MM.1S (cell line): ENCODE measurements around the gene AGAP1.

Experiments used
- DNase-seq: peaks from one replicate; pipeline ENCODE4 v3.0.0-alpha.2; 2015
- H2AFZ ChIP-seq: fragments of 300-600 bp; sonication (generic); 2 replicates; pipeline ENCODE4 v1.6.0; 2016; ENCODE audit warnings: antibody characterized with exemption, low read length
- H3F3A ChIP-seq: fragments of 300-600 bp; sonication (generic); 2 replicates; pipeline ENCODE4 v1.6.1; 2016; ENCODE audit warnings: mild to moderate bottlenecking, antibody characterized with exemption, low read length, moderate library complexity, mixed read lengths; ENCODE audit not compliant: insufficient read depth
- H3K27ac ChIP-seq: fragments of 300-600 bp; sonication (generic); 2 replicates; pipeline ENCODE4 v1.5.1; 2016; ENCODE audit warnings: mild to moderate bottlenecking, low read length
- H3K27me3 ChIP-seq: fragments of 300-600 bp; sonication (generic); replicated peaks from 2 replicates; pipeline ENCODE4 v1.6.0; 2016; ENCODE audit warnings: low read length; ENCODE audit not compliant: insufficient read depth
- H3K36me3 ChIP-seq: fragments of 300-600 bp; sonication (generic); replicated peaks from 2 replicates; pipeline ENCODE4 v1.6.1; 2016; ENCODE audit warnings: mild to moderate bottlenecking, low read length, mixed read lengths; ENCODE audit not compliant: insufficient read depth
- H3K4me1 ChIP-seq: fragments of 300-600 bp; sonication (generic); 2 replicates; pipeline ENCODE4 v1.6.1; 2016; ENCODE audit warnings: low read length, mixed read lengths
- H3K4me2 ChIP-seq: fragments of 300-600 bp; sonication (generic); 2 replicates; pipeline ENCODE4 v1.6.0; 2016; ENCODE audit warnings: low read depth, low read length
- H3K4me3 ChIP-seq: fragments of 300-600 bp; sonication (generic); 2 replicates; pipeline ENCODE4 v1.5.1; 2016; ENCODE audit warnings: low read length, mixed read lengths
- H3K79me2 ChIP-seq: fragments of 300-600 bp; sonication (generic); 2 replicates; pipeline ENCODE4 v1.6.1; 2016; ENCODE audit warnings: mixed run types, low read length, mixed read lengths
- H3K9ac ChIP-seq: fragments of 300-600 bp; sonication (generic); 2 replicates; pipeline ENCODE4 v1.6.1; 2016; ENCODE audit warnings: low read length, mixed read lengths
- H3K9me2 ChIP-seq: fragments of 300-600 bp; sonication (generic); replicated peaks from 2 replicates; pipeline ENCODE4 v1.6.1; 2016; ENCODE audit warnings: mild to moderate bottlenecking, low read length, mixed read lengths; ENCODE audit not compliant: insufficient read depth
- H3K9me3 ChIP-seq: fragments of 300-600 bp; sonication (generic); replicated peaks from 2 replicates; pipeline ENCODE4 v1.6.1; 2016; ENCODE audit warnings: mild to moderate bottlenecking, low read length, mixed read lengths; ENCODE audit not compliant: insufficient read depth
- H4K20me1 ChIP-seq: fragments of 300-600 bp; sonication (generic); 2 replicates; pipeline ENCODE4 v1.6.1; 2016; ENCODE audit warnings: mild to moderate bottlenecking, low read length, moderate library complexity, mixed read lengths; ENCODE audit not compliant: insufficient read depth
- CTCF ChIP-seq: fragments of 300-600 bp; sonication (generic); IDR thresholded peaks from 2 replicates; pipeline ENCODE4 v1.5.1; 2016; ENCODE audit warnings: antibody characterized with exemption, low read length, mixed read lengths
- EZH2 ChIP-seq: fragments of 300-600 bp; sonication (generic); optimal IDR thresholded peaks from 2 replicates; pipeline ENCODE3; 2017; ENCODE audit warnings: low read depth, mild to moderate bottlenecking, antibody characterized with exemption, low read length, mixed read lengths
- EZH2phosphoT487 ChIP-seq: fragments of 300-600 bp; sonication (generic); IDR thresholded peaks from 2 replicates; pipeline ENCODE4 v1.6.1; 2018; ENCODE audit warnings: antibody characterized with exemption, low read length

The AGAP1 gene

DNA sequence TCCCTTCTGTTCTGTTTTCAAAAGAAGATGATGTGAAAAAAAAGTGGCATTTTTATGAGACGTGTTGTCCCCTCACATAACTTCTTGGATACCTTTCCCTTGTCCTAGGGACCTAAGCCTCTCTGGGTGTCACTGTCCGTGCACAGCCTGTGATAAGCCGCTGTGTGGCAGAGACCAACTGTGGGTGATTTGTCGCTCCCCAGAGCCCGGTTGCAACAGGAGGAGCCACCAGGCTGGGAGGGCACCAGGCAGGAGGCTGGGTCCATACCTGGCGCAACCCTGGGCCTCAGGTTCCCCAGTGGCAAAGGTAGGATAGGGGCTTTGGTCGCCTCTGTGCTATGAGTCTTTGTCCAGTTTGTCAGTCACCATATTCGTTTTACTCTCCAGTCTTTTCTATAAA is 82.1 kb downstream of the AGAP1 start:
- no peak overlapping the region for H2AFZ ChIP-seq
- no peaks in the 10 kb centered on the region for H3K4me1 ChIP-seq
- peaks cover 95% of the 10 kb centered on the region for H3K79me2 ChIP-seq
- no peak overlapping the region for H3K9ac ChIP-seq
- H3K27ac ChIP-seq, result no peak overlapping the region
- no peaks in the 10 kb centered on the region for H3K9me3 ChIP-seq
- DNase-seq, result no peak
- no peaks in the 10 kb centered on the region for H3K36me3 ChIP-seq
- no peaks in the 10 kb centered on the region for H3K27me3 ChIP-seq
- no peaks in the 10 kb centered on the region for H3K9me2 ChIP-seq
- H3F3A ChIP-seq, result no peaks in the 10 kb centered on the region
- H4K20me1 ChIP-seq, result no peaks in the 10 kb centered on the region
- TF ChIP-seq EZH2phosphoT487 (no peak), EZH2 (no peak), CTCF (no peak)
- no peak overlapping the region for H3K4me2 ChIP-seq
- H3K4me3 ChIP-seq, result no peak overlapping the region

DNA sequence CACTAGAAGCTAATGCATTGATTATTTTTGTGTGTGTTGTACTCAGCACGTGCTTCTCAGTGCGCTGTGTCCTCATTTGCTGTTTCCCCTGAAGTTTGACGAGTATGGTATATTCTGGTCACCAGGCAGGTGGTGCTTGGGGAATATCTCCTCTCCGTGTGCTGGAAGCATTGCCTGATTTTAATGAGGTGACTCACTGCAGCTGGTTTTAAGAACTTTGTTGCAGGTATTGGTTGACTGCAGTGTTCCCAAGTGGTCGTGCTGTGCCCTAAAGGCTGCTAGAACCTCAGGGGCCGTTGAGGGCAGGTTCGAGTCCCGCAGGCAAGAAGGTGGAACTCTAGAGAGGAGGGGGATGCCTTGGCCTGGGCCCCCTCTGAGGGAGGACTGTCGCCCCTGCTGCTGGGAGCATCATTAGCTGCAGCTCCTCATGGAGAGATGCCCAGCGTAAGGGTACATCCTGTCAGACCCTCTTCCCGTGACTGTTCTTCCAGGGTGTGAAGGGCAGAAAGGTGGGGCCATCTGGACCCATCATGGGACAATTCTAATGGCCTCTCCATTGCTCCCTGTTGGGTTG is 82.6 kb downstream of the AGAP1 start:
- peaks cover 94% of the 10 kb centered on the region for H3K79me2 ChIP-seq
- no peak overlapping the region for H2AFZ ChIP-seq
- no peaks in the 10 kb centered on the region for H3K9me2 ChIP-seq
- H3K36me3 ChIP-seq, result no peaks in the 10 kb centered on the region
- H3K4me1 ChIP-seq, result no peaks in the 10 kb centered on the region
- no peak overlapping the region for H3K4me2 ChIP-seq
- H3K27ac ChIP-seq, result no peak overlapping the region
- no peak for TF ChIP-seq EZH2
- no peak for TF ChIP-seq EZH2phosphoT487
- TF ChIP-seq CTCF, result no peak
- no peaks in the 10 kb centered on the region for H3K27me3 ChIP-seq
- no peaks in the 10 kb centered on the region for H3F3A ChIP-seq
- H3K4me3 ChIP-seq, result no peak overlapping the region
- H4K20me1 ChIP-seq, result no peaks in the 10 kb centered on the region
- H3K9ac ChIP-seq, result no peak overlapping the region
- DNase-seq, result no peak
- H3K9me3 ChIP-seq, result no peaks in the 10 kb centered on the region

DNA sequence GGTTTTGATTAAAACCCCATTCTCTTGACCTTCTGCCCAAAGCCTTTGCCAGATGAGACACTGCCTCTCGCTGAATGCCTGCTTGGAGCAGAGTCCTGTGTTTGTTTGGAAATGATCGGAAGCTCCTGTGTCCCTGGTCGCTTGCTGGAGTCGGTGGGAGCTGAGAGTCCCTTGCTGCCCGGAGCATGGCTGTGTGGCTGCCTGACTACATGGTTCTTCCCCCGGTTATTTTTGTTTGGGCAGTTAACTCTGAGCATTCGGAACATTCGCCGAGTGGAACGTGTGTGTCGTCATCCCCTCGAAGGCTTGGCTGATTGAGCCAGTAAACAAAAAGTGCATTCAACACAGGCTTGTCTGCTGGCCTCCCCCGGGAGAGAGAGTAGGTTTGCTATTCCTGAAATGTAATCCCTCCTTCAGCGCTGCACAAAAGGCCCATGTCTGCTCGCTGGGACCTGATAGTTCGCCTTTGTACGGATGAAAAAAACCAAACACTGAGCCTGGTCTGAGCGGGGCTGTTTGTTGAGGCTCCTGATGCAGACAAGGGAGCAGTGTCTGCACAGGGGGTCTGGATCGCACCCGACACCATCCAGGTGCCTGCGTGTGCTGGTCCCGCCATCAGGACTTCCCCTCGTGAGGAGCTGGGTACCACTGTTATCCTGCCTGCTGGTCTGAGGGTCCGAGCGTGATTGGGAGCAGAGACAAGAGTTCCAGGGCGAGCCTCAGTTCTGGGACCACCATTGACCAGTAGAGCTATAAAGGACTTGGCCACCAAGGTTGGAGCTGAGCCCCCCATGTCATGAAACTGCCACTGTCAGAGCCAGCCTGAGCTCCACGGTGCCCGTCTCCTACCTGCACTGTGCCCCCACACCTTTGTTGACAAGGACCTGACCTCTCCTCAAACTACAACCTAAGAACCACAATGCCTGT is 83.8 kb downstream of the AGAP1 start:
- TF ChIP-seq EZH2phosphoT487, result no peak
- TF ChIP-seq CTCF, result no peak
- no peak for TF ChIP-seq EZH2
- no peaks in the 10 kb centered on the region for H3K4me1 ChIP-seq
- H3K27ac ChIP-seq, result no peak overlapping the region
- peaks cover 94% of the 10 kb centered on the region for H3K79me2 ChIP-seq
- H3K4me2 ChIP-seq, result no peak overlapping the region
- H3K27me3 ChIP-seq, result no peaks in the 10 kb centered on the region
- no peak overlapping the region for H2AFZ ChIP-seq
- no peak for DNase-seq
- no peaks in the 10 kb centered on the region for H3F3A ChIP-seq
- H3K36me3 ChIP-seq, result no peaks in the 10 kb centered on the region
- no peak overlapping the region for H3K9ac ChIP-seq
- no peak overlapping the region for H3K4me3 ChIP-seq
- no peaks in the 10 kb centered on the region for H4K20me1 ChIP-seq
- H3K9me2 ChIP-seq, result no peaks in the 10 kb centered on the region
- no peaks in the 10 kb centered on the region for H3K9me3 ChIP-seq
